Measurements from ENCODE around the gene SLC30A4.
A peak's percentile ranks its signal among the peaks of the same experiment; 100 is the strongest.

The SLC30A4 gene

DNA sequence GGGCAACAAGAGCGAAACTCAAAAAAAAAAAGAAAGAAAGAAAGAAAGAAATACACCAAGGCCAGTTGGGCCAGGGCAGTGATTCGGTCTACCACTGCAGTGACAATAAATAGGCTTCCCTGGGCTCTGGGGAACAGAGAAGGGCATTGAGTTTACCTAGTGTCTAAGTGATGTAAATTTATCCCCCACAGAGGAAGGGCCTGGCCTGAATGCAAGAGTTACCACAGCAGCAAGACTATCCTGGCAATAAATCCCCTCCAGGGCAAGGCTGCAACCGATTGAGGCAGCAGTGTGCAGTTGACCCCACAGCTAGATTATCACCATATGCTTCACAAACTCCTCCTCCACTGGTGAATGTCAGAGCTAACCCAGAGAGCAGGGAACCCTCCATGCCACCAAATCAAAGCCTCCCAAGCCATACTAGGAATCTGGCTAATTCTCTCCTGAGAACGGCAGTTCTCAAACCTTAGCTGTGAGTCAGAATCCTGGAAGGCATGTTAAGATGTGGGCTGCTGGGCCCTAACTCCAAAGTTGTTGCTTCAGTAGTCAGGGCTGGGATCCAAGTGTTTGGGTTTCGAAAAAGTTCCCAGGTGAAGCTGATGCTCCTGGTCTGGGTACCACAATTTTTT is 79.9 kb downstream of the SLC30A4 start:
- 90% methylated on average over 3 of the region's 5 CpGs for WGBS (ENCODE audit: insufficient coverage)
- no peaks in the 10 kb centered on the region for H3K36me3 ChIP-seq (ENCODE audit: control insufficient read depth in 4 of 4, insufficient read depth in 4 of 4, low read length in 3 of 4)
- no peak overlapping the region for H3K4me3 ChIP-seq (ENCODE audit: control insufficient read depth in 1 of 7, extremely low read depth in 1 of 7, insufficient read depth in 4 of 7, low read depth in 2 of 7, low read length in 6 of 7)
- no peaks in the 10 kb centered on the region for H3K27me3 ChIP-seq (replicated peaks in 2 of 5; ENCODE audit: control insufficient read depth in 4 of 5, insufficient read depth in 5 of 5, low read length in 4 of 5)
- H3K4me1 ChIP-seq (ENCODE audit: control extremely low read depth in 1 of 4, control insufficient read depth in 4 of 4, insufficient read depth in 4 of 4, low read length in 3 of 4) = peaks cover 0 to 2% (median 0%) of the 10 kb centered on the region in 4 experiments
- H3K9me3 ChIP-seq (ENCODE audit: control extremely low read depth in 1 of 5, control insufficient read depth in 4 of 5, insufficient read depth in 2 of 5, low read depth in 1 of 5, low read length in 4 of 5) = no peaks in the 10 kb centered on the region
- no peak overlapping the region for H3K27ac ChIP-seq (ENCODE audit: insufficient read depth in 1 of 2, low read depth in 1 of 2, low read length in 2 of 2, poor library complexity in 1 of 2, severe bottlenecking in 2 of 2)
- no peak for DNase-seq
- ChIA-PET POLR2A (interaction anchor here (0.6 kb wide), 1 partner anchor 1610 kb away, joined by 3 read pairs; no protein-coding TSS in a partner anchor), CTCF (interaction anchor here (0.8 to 1.3 kb wide), 2 partner anchors 13 to 171 kb away, joined by 4 to 5 read pairs; no protein-coding TSS in a partner anchor)

DNA sequence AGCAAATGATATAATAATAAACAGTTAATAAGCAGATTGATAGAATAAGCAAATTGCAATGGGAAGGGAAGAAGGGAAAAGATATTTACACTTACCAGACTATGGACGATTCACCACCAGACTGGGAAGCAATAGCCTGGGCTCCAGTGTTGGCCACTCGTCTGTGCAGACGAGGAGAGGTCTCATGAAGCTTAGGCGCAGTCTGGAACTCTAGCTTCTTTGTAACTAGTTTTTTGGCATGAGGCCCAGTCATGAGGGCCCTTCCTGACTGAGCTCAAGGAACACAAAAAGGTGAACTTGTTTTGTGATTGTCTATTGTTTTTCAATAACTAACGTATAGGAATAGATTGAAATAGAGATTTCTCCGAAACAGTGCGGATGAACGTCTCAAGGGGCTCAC is 80.9 kb downstream of the SLC30A4 start:
- Histone ChIP-seq H3K4me3 (ENCODE audit: control insufficient read depth in 1 of 7, extremely low read depth in 1 of 7, insufficient read depth in 4 of 7, low read depth in 2 of 7, low read length in 6 of 7) (no peak overlapping the region), H3K27ac (ENCODE audit: insufficient read depth in 1 of 2, low read depth in 1 of 2, low read length in 2 of 2, poor library complexity in 1 of 2, severe bottlenecking in 2 of 2) (no peak overlapping the region)
- WGBS (ENCODE audit: insufficient coverage) = 89% methylated on average over 3 of the region's 8 CpGs

DNA sequence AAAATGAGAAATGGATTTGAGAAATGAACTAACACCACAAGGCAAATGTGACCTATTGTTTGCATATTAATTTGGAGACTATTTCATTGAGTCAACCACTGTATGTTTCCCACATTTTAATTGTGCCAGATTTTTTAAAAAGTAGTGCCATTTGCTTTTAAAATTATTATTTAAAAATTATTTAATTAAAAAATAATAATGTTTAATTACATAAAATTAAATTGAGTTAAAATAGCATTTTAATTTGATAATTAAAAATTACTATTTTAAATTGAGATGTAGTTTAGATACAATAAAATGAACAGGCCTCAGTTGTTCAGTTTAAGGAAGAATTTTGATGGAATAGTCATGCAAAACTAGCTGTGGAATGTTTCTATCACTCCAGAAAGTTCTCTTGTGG is 81.5 kb downstream of the SLC30A4 start:
- Histone ChIP-seq H3K9me3 (ENCODE audit: control extremely low read depth in 1 of 5, control insufficient read depth in 4 of 5, insufficient read depth in 2 of 5, low read depth in 1 of 5, low read length in 4 of 5) (no peaks in the 10 kb centered on the region), H3K27ac (ENCODE audit: insufficient read depth in 1 of 2, low read depth in 1 of 2, low read length in 2 of 2, poor library complexity in 1 of 2, severe bottlenecking in 2 of 2) (no peak overlapping the region), H3K4me3 (ENCODE audit: control insufficient read depth in 1 of 7, extremely low read depth in 1 of 7, insufficient read depth in 4 of 7, low read depth in 2 of 7, low read length in 6 of 7) (no peak overlapping the region), H3K27me3 (replicated peaks in 2 of 5; ENCODE audit: control insufficient read depth in 4 of 5, insufficient read depth in 5 of 5, low read length in 4 of 5) (no peaks in the 10 kb centered on the region), H3K4me1 (ENCODE audit: control extremely low read depth in 1 of 4, control insufficient read depth in 4 of 4, insufficient read depth in 4 of 4, low read length in 3 of 4) (peaks cover 0 to 2% (median 0%) of the 10 kb centered on the region in 4 experiments), H3K36me3 (ENCODE audit: control insufficient read depth in 4 of 4, insufficient read depth in 4 of 4, low read length in 3 of 4) (no peaks in the 10 kb centered on the region)
- DNase-seq = no peak
- POLR2A ChIA-PET = no interaction called here
- CTCF ChIA-PET = interaction anchor here (2.1 kb wide), 1 partner anchor 12 kb away, joined by 6 read pairs; no protein-coding TSS in a partner anchor

More for the DNA sequence above, 80.9 kb downstream of the SLC30A4 start:
- Histone ChIP-seq H3K36me3 (ENCODE audit: control insufficient read depth in 4 of 4, insufficient read depth in 4 of 4, low read length in 3 of 4) (no peaks in the 10 kb centered on the region), H3K27me3 (replicated peaks in 2 of 5; ENCODE audit: control insufficient read depth in 4 of 5, insufficient read depth in 5 of 5, low read length in 4 of 5) (no peaks in the 10 kb centered on the region), H3K9me3 (ENCODE audit: control extremely low read depth in 1 of 5, control insufficient read depth in 4 of 5, insufficient read depth in 2 of 5, low read depth in 1 of 5, low read length in 4 of 5) (no peaks in the 10 kb centered on the region), H3K4me1 (ENCODE audit: control extremely low read depth in 1 of 4, control insufficient read depth in 4 of 4, insufficient read depth in 4 of 4, low read length in 3 of 4) (peaks cover 0 to 2% (median 0%) of the 10 kb centered on the region in 4 experiments)
- POLR2A ChIA-PET = no interaction called here
- CTCF ChIA-PET = interaction anchor here (2.1 kb wide), 1 partner anchor 12 kb away, joined by 6 read pairs; no protein-coding TSS in a partner anchor
- peak in 2 of 3 donors; percentile 27 to 32 for DNase-seq

DNA sequence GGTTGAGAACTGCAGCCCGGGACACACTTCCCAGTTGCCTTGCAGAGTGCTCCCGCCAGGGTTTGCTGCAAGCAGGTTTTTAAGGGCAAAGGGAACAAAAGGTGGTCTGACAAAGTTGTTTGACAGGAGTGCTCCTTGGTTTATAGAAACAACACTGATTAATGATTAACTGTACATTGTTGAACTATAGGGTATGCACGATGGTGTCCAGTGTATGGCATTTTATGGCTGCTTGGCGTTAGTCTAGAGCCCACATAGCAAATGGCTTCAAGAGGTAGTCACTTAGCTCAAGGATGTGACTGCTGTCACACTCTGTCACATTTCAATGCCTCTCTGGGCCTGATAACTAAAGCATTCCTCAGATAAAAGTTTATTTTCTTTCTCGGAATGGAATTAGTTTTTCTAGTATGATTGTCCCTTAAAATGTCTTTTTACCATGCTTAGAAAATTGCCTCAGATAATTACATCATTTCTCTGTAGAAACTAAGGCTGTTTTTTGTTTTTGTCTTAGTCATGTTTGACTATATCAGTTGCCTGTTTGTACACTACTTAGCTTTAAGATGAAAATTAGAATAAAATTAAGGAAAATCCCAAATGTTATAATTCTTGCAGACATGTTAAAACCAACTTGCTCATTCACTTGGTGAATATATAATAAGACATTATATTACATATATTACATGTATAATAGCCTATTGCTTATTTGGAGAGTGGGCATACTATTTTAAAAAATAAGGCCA is 82.9 kb downstream of the SLC30A4 start:
- CTCF ChIA-PET = interaction anchor here (0.8 to 5.4 kb wide), 7 partner anchors 8 to 174 kb away, joined by 3 to 28 read pairs (median 5); no protein-coding TSS in a partner anchor
- POLR2A ChIA-PET = no interaction called here

DNA sequence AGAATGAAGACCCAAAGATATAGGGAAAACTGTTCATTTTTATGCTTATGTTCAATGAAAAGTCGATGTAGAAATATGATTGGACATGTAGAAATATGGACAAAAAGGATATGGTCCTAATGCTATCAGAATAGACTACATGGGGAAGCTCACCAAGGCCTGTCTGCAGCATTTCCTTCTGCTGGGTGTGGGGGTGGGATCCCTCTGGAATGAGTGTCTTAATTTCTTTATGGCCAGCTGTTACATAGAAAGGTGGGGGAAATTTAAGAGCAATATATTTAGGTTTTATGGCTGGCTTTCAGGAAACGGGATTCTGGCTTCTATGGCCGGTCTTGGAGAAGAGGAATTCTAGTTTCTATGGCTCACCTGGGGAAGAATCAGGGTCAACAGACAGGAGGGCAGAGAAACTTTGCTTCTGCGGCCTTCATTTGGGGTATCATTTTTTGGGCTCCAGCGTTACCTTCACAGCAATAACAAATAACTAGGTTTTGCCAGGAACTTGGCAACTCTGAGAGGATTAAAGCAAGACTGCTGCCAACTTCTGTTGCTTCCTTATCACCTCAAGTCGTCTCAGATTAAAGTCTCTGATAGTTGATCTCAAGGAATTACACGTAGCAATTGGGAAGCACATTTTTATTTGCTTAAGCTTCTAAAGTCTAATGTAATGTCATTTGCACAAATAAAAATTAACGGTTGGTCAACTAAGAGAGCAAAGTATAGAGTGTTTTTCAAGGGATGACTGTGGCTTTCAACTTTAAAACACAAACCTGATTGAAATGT is 87.2 kb downstream of the SLC30A4 start:
- Histone ChIP-seq H3K9me3 (ENCODE audit: control extremely low read depth in 1 of 5, control insufficient read depth in 4 of 5, insufficient read depth in 2 of 5, low read depth in 1 of 5, low read length in 4 of 5) (no peaks in the 10 kb centered on the region), H3K36me3 (ENCODE audit: control insufficient read depth in 4 of 4, insufficient read depth in 4 of 4, low read length in 3 of 4) (no peaks in the 10 kb centered on the region), H3K27ac (ENCODE audit: insufficient read depth in 1 of 2, low read depth in 1 of 2, low read length in 2 of 2, poor library complexity in 1 of 2, severe bottlenecking in 2 of 2) (no peak overlapping the region), H3K4me3 (ENCODE audit: control insufficient read depth in 1 of 7, extremely low read depth in 1 of 7, insufficient read depth in 4 of 7, low read depth in 2 of 7, low read length in 6 of 7) (no peak overlapping the region), H3K4me1 (ENCODE audit: control extremely low read depth in 1 of 4, control insufficient read depth in 4 of 4, insufficient read depth in 4 of 4, low read length in 3 of 4) (peaks cover 0 to 3% (median 1%) of the 10 kb centered on the region in 4 experiments), H3K27me3 (replicated peaks in 2 of 5; ENCODE audit: control insufficient read depth in 4 of 5, insufficient read depth in 5 of 5, low read length in 4 of 5) (peaks cover 0 to 12% (median 3%) of the 10 kb centered on the region in 5 experiments)
- WGBS (ENCODE audit: insufficient coverage) = 86% methylated on average over 6 of the region's 8 CpGs
- ChIA-PET POLR2A (no interaction called here), CTCF (interaction anchor here (1.0 to 5.4 kb wide), 4 partner anchors 16 to 177 kb away, joined by 3 to 28 read pairs (median 12); no protein-coding TSS in a partner anchor)
- no peak for DNase-seq

More for the DNA sequence above, 82.9 kb downstream of the SLC30A4 start:
- WGBS (ENCODE audit: insufficient coverage) = 93% methylated on average over 4 of the region's 5 CpGs
- Histone ChIP-seq H3K36me3 (ENCODE audit: control insufficient read depth in 4 of 4, insufficient read depth in 4 of 4, low read length in 3 of 4) (no peaks in the 10 kb centered on the region), H3K27ac (ENCODE audit: insufficient read depth in 1 of 2, low read depth in 1 of 2, low read length in 2 of 2, poor library complexity in 1 of 2, severe bottlenecking in 2 of 2) (no peak overlapping the region), H3K27me3 (replicated peaks in 2 of 5; ENCODE audit: control insufficient read depth in 4 of 5, insufficient read depth in 5 of 5, low read length in 4 of 5) (no peaks in the 10 kb centered on the region), H3K4me3 (ENCODE audit: control insufficient read depth in 1 of 7, extremely low read depth in 1 of 7, insufficient read depth in 4 of 7, low read depth in 2 of 7, low read length in 6 of 7) (no peak overlapping the region), H3K9me3 (ENCODE audit: control extremely low read depth in 1 of 5, control insufficient read depth in 4 of 5, insufficient read depth in 2 of 5, low read depth in 1 of 5, low read length in 4 of 5) (no peaks in the 10 kb centered on the region), H3K4me1 (ENCODE audit: control extremely low read depth in 1 of 4, control insufficient read depth in 4 of 4, insufficient read depth in 4 of 4, low read length in 3 of 4) (peaks cover 0 to 2% (median 0%) of the 10 kb centered on the region in 4 experiments)
- DNase-seq = no peak

DNA sequence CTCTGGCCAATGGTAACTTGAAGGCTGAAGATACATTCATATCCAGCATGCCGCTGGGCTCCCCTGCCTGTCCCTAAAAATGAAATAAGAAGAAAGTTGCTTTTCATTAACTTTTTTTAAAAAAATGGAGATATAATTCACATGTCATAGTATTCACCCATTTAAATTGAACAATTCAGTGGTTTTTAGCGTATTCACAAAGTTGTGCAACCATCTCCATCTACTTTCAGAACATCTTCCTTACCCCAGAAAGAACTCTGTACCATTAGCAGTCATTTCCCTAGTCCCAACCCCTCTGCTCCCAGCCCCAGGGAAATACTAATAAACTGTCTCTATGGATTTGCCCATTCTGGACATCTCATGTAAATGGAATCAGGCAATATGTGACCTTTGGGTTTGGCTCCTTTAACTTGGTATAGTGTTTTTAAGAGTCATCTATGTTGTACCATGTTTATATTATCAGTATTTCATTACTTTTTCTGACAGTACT is 88.4 kb downstream of the SLC30A4 start:
- ChIA-PET POLR2A (no interaction called here), CTCF (interaction anchor here (5.5 kb wide), 1 partner anchor 179 kb away, joined by 43 read pairs; no protein-coding TSS in a partner anchor)
- no CpG with 5 or more reads among the region's 2 CpGs for WGBS (ENCODE audit: insufficient coverage)
- H3K27ac ChIP-seq (ENCODE audit: insufficient read depth in 1 of 2, low read depth in 1 of 2, low read length in 2 of 2, poor library complexity in 1 of 2, severe bottlenecking in 2 of 2) = no peak overlapping the region
- DNase-seq = no peak
- H3K9me3 ChIP-seq (ENCODE audit: control extremely low read depth in 1 of 5, control insufficient read depth in 4 of 5, insufficient read depth in 2 of 5, low read depth in 1 of 5, low read length in 4 of 5) = no peaks in the 10 kb centered on the region
- H3K36me3 ChIP-seq (ENCODE audit: control insufficient read depth in 4 of 4, insufficient read depth in 4 of 4, low read length in 3 of 4) = no peaks in the 10 kb centered on the region
- peaks cover 0 to 5% (median 2%) of the 10 kb centered on the region in 4 experiments for H3K4me1 ChIP-seq (ENCODE audit: control extremely low read depth in 1 of 4, control insufficient read depth in 4 of 4, insufficient read depth in 4 of 4, low read length in 3 of 4)
- no peak overlapping the region for H3K4me3 ChIP-seq (ENCODE audit: control insufficient read depth in 1 of 7, extremely low read depth in 1 of 7, insufficient read depth in 4 of 7, low read depth in 2 of 7, low read length in 6 of 7)
- H3K27me3 ChIP-seq (replicated peaks in 2 of 5; ENCODE audit: control insufficient read depth in 4 of 5, insufficient read depth in 5 of 5, low read length in 4 of 5) = peaks cover 0 to 12% (median 3%) of the 10 kb centered on the region in 5 experiments

Measured in common myeloid progenitor, CD34-positive (primary cell).